ENCODE measurements around the gene ABCF1.

GRCh38 chr6:30600451-30600961 is 29.3 kb downstream of the ABCF1 start:
- TF ChIP-seq CTCF (IDR thresholded peaks at IDR 0.05; ENCODE audit: low read depth, low read length, missing input control) (no peak), EGR1 (IDR thresholded peaks at IDR 0.05; ENCODE audit: low read depth in 2 of 2) (no peak), REST (IDR thresholded peaks at IDR 0.05) (no peak), MAX (IDR thresholded peaks at IDR 0.05) (no peak), TAF1 (conservative IDR thresholded peaks at IDR 0.05) (no peak), GABPA (IDR thresholded peaks at IDR 0.05 in 1 of 2, conservative IDR thresholded peaks at IDR 0.05 in 1 of 2) (no peak), FOXA2 (IDR thresholded peaks at IDR 0.05) (no peak), YY1 (IDR thresholded peaks at IDR 0.05) (no peak), JUND (IDR thresholded peaks at IDR 0.05) (no peak), RAD21 (IDR thresholded peaks at IDR 0.05) (no peak), ZBTB33 (IDR thresholded peaks at IDR 0.05) (no peak)

Measured in liver (tissue), 3 donors.